Hindlimb muscle (tissue), 1 donor: Measurements from ENCODE around the gene CSNK1D. TPM values are rescaled to one million over a fixed set of nuclear protein-coding genes. Genes with fewer than 3 reads are reported as not detected.

Experiments
- DNase-seq: peaks from one replicate; pipeline ENCODE4 v3.0.0-alpha.2; 2013
- polyA plus RNA-seq: library from polyadenylated mRNA; unstranded; fragments of 120-200 nt; gene quantifications from one replicate; pipeline ENCODE4 v1.2.1, GENCODE V29; 2013; ENCODE audit not compliant: insufficient read length

CSNK1D gene
- polyA plus RNA-seq, 1 donor = 81.9 TPM

DNA sequence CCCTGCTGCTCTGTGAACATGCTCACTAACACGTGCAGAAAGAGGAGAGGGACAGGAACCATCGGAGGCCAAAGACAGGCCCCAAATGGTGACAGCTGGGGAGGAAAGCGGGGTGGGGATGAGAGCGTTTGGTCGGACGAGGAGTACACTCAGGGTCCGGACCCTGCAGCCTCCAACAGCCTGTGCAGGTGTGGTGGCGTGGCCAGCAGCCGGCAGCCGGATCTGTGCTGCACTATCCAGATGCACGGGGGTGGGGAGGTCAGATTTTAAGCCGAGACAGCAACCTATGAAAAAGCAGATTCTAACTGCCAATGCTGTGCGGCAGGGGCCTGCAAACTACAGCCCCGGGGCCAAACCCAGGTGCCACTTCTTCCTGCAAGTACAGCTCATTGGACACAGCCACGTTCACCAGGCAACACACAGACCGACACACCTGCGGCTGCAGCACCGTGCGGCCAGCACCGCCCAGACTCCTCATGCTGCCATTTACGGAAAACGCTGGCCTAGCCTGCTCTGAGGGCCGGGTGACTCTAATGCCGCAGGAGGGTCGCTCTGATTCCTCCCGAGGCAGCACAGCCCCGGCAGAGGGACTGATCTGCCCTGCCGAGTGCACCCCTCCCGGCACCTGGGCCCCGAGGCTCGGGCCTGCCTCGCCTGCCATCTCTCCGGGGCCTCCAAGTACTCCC is 23.5 kb downstream of the CSNK1D start:
- DNase-seq = no peak

GRCh38 chr17:82248815-82249674 is 24.5 kb downstream of the CSNK1D start:
- DNase-seq = no peak

GRCh38 chr17:82247856-82248671 is 25.4 kb downstream of the CSNK1D start:
- DNase-seq = no peak

DNA sequence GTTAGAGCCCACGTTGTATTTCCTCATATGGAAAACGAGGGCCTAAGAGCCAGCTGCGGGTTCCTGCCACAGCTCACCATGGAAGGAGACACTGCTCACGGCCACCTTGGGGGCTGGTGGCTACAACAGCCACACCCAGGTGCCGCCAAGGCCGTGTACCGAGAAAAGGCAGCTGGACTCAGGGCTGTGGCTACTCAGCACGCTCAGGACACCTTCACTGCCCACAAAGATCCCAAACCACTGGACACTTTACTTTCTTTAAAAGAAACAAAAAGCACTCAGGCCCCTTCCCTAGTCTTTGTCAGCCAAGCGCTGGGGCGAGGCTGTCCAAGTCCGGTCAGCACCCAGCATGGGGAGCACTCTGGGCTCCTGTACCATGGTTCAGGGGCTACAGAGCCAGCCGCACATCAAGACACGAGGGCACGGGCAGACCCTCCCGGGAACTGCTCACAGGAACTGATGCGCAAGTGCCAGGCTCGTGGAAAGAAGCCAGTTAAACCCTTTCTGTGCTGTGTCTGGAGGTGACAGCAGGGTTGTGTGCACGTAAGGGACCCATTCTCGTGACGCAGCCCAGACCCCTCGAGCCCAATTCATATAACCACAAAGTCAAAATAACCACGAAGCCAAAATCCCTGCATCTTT is 26.2 kb downstream of the CSNK1D start:
- DNase-seq = no peak

DNA sequence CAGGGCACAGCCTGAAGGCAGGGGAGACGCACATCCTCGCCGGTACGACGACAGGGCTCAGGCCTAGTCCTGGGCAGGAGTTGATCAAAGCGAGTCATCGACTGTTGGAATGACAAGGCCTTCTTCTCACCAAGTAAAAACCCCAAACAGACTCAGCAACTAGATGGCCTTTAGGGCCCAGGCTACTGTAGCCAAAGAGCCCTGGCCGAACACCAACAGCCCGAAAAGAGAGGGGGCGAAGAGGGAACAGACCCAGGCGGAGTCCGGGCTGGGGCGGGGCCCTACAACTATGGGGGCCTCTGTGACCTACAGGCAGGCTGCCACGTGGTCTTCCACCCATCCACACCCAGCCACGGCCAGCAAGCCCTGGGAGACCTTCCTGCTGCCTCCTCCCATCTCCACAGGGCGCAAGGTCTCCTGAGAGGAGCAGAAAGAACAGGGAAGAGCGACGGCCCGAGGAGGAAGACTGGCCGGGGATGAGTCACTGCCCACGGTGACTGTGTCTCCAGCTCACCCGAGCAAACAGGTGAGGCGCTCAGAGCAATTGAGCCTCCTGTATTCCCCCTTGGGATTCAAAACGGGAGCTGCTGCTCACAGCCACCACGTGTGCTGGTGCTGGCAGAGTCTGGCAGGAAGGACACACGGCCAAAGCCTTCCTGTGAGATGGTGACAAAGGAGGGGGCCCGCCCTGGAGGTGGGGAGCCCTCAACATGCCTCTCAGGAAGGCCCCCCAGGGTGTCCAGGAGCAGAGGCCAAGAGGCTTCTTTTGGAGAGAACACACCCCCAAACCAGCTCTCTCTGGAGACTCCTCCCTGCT is 26.9 kb downstream of the CSNK1D start:
- no peak for DNase-seq

DNA sequence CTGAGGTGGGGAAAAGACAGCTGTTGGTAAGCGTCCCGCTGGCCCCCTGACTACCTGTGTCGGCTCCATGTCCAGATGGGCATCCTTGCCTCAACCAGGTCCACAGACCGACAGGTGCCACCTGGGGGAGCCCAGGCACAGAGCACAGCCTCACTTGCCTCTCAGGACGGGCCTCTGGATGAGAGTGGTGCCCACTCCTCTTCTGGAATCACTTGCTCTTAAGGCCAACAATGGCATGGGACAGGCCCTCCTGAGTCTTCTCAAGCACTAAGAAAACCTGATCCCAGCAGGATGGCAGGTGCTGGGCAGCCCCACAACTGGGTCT is 27.5 kb downstream of the CSNK1D start:
- DNase-seq = no peak

GRCh38 chr17:82245134-82246039 is 28.1 kb downstream of the CSNK1D start:
- DNase-seq = no peak

DNA sequence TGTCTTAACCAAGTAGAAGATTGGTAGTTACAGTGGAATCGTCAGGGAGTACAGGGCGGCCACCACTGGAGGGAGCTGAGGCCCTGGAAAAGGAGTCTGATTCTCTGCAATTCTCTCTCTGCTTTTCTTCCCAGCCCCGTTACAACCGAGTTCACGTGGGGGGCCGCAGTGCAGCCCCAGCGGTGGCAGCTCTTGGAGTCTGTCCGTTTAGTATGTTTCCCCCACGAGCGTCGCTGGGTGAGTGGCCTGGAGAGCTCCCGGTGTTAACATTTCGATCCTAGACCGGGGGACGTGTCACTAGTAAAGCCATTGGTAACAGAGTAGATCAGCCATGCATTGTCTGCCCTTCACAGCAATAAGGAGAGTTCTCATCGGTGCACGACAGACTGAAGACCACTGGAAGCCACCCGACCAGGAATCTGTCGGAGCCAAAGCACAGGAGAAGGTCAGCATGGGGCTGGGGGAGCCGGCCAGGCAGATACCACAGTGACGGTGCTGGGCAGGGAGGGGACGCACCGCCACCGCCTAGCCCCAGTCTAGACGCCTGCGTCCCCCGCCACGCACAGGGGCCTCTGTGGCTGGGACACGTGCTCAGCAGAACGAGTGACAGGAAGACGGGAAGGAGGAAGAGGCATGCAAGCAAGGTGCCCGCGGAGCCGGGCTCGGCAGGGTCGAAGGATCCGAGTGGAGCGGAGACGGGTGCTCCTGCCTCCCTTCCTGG is 28.9 kb downstream of the CSNK1D start:
- DNase-seq = no peak

- DNase-seq = no peak
Observed at GRCh38 chr17:82243648-82244412, 29.7 kb downstream of the CSNK1D start.

- no peak for DNase-seq
Observed at GRCh38 chr17:82242977-82243647, 30.4 kb downstream of the CSNK1D start.

GRCh38 chr17:82242698-82242976 is 30.9 kb downstream of the CSNK1D start:
- no peak for DNase-seq

GRCh38 chr17:82241926-82242697 is 31.4 kb downstream of the CSNK1D start:
- DNase-seq = no peak

DNA sequence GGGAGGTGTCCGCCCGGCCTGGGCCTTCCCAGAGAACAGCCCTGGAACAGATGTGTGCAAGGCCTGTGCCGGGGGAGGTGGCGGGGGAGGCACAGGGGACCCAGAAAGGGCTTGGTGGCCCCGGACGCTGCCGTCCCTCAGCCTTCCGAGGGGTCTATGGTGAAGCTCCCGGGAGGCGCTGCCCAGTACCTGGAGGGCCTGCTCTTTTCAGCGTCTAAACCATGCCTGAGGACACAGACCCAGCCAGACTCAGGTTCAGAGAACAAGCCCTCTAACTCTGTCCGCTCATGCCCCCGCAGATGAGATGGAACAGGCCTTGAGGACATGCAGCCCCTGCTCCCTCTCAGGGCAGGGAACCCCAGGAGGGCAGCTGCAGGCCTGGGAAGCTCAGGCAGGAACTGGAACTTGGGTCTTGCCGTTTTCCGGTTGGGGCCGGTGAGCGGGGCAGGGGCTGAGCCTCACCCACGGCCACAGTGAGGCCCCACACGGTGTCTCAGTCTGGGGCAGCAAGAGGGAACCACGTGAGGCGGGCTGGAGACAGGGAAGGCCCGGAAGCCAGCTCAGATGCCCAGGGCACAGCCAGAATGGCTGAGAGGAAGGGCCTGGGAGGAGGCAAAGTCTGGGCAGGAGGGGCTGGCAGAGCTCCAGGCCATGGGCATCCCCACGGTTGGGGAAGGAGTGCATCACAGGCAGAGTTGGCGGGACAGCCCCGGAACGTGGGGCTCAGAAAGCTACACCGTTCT is 32.1 kb downstream of the CSNK1D start:
- no peak for DNase-seq

DNA sequence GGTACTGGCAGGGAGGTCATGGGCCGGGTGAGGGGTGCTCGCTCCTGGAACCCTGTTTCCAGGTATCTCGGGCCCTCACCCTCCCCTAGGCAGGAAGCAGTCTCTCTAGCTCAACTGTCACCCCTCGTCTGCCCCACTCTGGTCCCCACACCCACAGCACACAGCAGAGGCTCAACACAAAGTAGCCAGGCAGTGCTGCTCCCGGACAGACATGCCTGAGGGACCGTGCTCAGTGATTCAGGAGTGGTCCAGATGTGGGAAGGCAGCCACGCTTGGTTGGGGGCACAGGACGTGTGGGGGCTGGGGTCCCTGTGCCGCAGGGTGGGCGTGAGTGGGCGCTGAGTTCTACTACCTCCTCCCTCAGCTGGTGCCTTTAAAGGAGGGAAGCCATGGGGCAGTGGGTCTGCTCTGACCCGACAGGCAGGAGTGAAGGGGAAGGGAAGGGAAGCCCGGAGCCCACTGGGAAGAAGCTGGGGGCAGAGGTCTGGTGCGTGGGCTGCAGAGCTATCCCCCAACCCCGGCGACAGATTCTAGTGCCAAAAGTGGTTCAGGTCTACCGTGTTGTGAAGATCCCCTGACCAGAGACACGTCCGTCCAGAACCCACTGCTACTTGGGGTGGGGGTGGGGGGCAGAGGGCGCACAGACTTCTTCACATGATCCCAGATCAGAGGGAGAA is 32.9 kb downstream of the CSNK1D start:
- no peak for DNase-seq

DNA sequence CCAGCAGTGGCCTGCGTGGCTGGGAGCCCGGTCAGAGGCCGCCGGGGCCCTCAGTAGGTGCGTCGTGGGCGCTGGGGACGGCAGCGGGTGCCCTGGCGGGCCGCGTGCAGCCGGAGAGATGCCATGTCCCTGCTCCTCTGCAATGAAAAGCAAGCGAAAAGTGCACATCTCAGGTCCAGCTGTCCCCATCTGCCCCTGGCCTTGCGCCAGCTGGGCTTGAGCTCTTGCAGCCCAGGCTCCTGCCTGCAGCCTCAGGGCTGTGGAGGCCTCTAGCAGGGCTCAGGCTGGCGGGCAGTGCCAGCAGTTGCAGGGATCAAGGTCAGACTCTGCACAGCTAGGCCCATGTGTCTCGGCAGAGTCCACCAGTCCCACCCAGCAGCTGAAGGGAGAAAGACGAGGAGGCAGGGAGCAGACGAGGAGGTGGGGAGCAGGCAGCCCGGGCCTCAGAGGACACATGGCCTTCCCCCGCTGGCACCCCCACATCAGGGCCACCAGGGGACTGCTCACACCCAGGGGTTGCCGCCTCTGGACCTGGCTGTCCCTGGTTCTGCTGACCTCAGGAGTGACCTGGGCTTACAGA is 33.5 kb downstream of the CSNK1D start:
- DNase-seq = no peak

GRCh38 chr17:82239401-82239925 is 34.0 kb downstream of the CSNK1D start:
- no peak for DNase-seq
